Activated CD8-positive, alpha-beta memory T cell treated with anti-CD3 and anti-CD28 coated beads for 36 hours (primary cell): ENCODE data around the gene CEBPZ. TPM values are rescaled to one million over a fixed set of nuclear protein-coding genes. Genes with fewer than 3 reads are reported as not detected.

ENCODE experiments used
- CTCF ChIA-PET: fragments of 350-600 bp; sonication (Branson Sonifier 250); formaldehyde crosslinking; loops from one replicate; lab custom pipeline; 2021; ENCODE audit warnings: antibody characterized with exemption; lab: Charles Lee
- POLR2A ChIA-PET: fragments of 350-600 bp; sonication (Branson Sonifier 250); formaldehyde crosslinking; loops from one replicate; lab custom pipeline; 2021; ENCODE audit warnings: antibody characterized with exemption; lab: Charles Lee
- total RNA-seq, 2 experiments: library from RNA; stranded (reverse); gene quantifications; one replicate each; pipeline ENCODE4 v1.2.3, GENCODE V29; 2021

Gene CEBPZ
- total RNA-seq, 2 experiments from 2014 or later, result 103 to 105 TPM

GRCh38 chr2:37191253-37191652, 40.1 kb downstream of the CEBPZ start:
- CTCF ChIA-PET, result interaction anchor here (1.4 kb wide), 1 partner anchor 13 kb away, joined by 3 read pairs; no protein-coding TSS in a partner anchor
- POLR2A ChIA-PET, result interaction anchor here (0.7 kb wide), 1 partner anchor 89 kb away, joined by 7 read pairs; no protein-coding TSS in a partner anchor

GRCh38 chr2:37190290-37190689, 41.1 kb downstream of the CEBPZ start:
- ChIA-PET POLR2A (no interaction called here), CTCF (interaction anchor here (1.4 kb wide), 1 partner anchor 12 kb away, joined by 3 read pairs; no protein-coding TSS in a partner anchor)

GRCh38 chr2:37189452-37190153, 41.8 kb downstream of the CEBPZ start:
- ChIA-PET POLR2A (no interaction called here), CTCF (no interaction called here)

- ChIA-PET POLR2A (no interaction called here), CTCF (no interaction called here)
These were observed 42.8 kb downstream of the CEBPZ start, which contains the start of gene SULT6B1 for GRCh38 chr2:37188570-37188969. SULT6B1 (minus strand) TSS chr2:37188670; CDS start chr2:37188640, 30 bp downstream.

- CTCF ChIA-PET, result interaction anchor here (1.8 kb wide), 1 partner anchor 14 kb away, joined by 3 read pairs; no protein-coding TSS in a partner anchor
These were observed 49.4 kb downstream of the CEBPZ start for GRCh38 chr2:37181726-37182684.

GRCh38 chr2:37180640-37181039, 50.8 kb downstream of the CEBPZ start:
- POLR2A ChIA-PET, result no interaction called here
- CTCF ChIA-PET, result interaction anchor here (1.8 kb wide), 1 partner anchor 13 kb away, joined by 3 read pairs; no protein-coding TSS in a partner anchor

More at GRCh38 chr2:37181726-37182684, 49.4 kb downstream of the CEBPZ start:
- POLR2A ChIA-PET, result no interaction called here

- CTCF ChIA-PET, result interaction anchor here (1.2 to 1.8 kb wide), 2 partner anchors 11 to 12 kb away, joined by 3 read pairs; no protein-coding TSS in a partner anchor
- POLR2A ChIA-PET, result no interaction called here
These were observed 51.3 kb downstream of the CEBPZ start for GRCh38 chr2:37180006-37180639.

- CTCF ChIA-PET, result interaction anchor here (0.7 kb wide), 1 partner anchor 521 kb away, joined by 6 read pairs; no protein-coding TSS in a partner anchor
- POLR2A ChIA-PET, result no interaction called here
These were observed 57.7 kb downstream of the CEBPZ start for GRCh38 chr2:37173741-37174140.

GRCh38 chr2:37171624-37171950, 59.8 kb downstream of the CEBPZ start:
- ChIA-PET POLR2A (no interaction called here), CTCF (no interaction called here)

DNA sequence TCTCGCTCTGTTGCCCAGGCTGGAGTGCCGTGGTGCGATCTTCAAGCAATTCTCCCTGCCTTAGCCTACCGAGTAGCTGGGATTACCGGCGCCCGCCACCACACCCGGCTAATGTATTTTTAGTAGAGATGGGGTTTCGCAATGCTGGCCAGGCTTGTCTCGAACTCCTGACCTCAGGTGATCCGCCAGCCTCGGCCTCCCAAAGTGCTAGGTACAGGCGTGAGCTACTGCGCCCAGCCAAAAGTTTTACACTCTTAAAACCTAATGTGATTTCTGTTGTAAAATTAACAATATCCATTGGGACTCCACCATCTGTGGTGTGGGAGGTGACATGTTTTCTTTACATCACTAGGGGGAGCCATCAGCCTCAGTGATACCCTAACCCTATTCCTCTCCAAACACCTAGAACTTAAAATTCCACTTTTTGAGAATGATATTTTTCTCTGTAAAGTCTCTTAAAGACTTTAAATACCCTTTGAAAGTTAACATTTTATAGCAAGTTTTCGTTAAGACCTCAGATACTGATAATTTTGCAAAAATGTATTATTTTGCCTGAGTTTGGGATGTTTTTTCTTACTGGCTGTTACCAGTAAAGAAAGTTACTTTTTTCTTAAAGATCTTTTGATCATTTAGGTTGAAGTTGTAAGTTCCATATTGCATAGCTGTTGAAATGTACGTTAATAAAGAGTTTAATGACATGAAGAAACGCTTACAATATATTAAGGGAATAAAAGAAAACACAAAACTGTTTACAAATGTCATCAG, 63.0 kb downstream of the CEBPZ start:
- ChIA-PET CTCF (interaction anchor here (0.7 to 1.8 kb wide), 6 partner anchors 9 to 31 kb away, joined by 3 to 8 read pairs (median 4); partner anchors contain the start of gene EIF2AK2), POLR2A (no interaction called here)

DNA sequence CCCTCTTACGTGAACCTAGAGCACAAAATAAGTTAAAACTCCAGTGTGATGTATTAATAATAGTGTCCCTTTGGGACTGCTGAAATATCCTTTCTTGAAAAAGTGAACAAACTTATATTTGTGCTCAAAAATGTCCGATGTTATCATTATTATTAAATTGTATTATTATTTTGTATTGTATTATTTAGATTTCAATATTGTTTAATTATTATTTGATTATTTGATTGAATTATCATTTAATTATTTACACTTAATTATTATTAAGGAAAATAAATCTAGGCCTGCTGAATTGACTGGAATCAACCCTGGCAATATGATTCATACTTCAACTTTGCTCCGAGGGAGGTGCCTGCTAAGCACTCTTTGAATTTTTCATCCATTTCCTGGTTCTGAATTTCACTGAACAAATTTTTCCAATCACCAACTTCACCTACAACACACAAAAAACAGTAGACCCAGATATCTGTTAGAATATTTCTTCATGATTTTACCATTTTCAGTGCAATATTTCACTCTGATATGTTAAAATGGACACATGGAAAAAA, 63.7 kb downstream of the CEBPZ start:
- ChIA-PET CTCF (interaction anchor here (0.7 to 1.8 kb wide), 4 partner anchors 8 to 32 kb away, joined by 3 to 8 read pairs (median 4); partner anchors contain the start of gene EIF2AK2), POLR2A (no interaction called here)

DNA sequence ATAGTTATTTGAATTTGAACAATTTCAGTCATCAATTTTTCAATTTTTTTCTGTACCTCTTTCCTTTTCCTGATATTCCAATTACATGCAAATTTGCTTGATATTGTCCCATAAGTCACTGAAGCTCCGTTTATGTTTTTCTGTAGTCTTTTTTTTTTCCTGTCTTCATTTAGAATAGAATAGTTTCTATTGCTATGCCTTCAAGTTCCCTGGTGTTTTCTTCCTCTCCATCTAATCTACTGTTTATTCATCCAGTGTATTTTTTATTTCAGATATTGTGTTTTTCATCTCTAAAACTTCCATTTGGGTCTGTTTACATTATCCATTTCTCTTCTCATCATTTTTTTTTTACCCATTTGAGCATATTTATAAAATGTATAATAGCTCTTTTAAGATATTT, 66.6 kb downstream of the CEBPZ start:
- ChIA-PET CTCF (interaction anchor here (0.6 kb wide), 1 partner anchor 160 kb away, joined by 3 read pairs; the partner anchor contains the start of gene PRKD3), POLR2A (no interaction called here)

- POLR2A ChIA-PET, result interaction anchor here (1.8 kb wide), 1 partner anchor 75 kb away, joined by 5 read pairs; the partner anchor contains the start of genes CEBPZ and NDUFAF7
- CTCF ChIA-PET, result interaction anchor here (2.1 kb wide), 1 partner anchor 11 kb away, joined by 8 read pairs; no protein-coding TSS in a partner anchor
These were observed 74.3 kb downstream of the CEBPZ start, which contains the start of gene EIF2AK2 for GRCh38 chr2:37156857-37157714. EIF2AK2 (minus strand) TSS chr2:37156980; CDS start chr2:37147806, 9,174 bp downstream.

DNA sequence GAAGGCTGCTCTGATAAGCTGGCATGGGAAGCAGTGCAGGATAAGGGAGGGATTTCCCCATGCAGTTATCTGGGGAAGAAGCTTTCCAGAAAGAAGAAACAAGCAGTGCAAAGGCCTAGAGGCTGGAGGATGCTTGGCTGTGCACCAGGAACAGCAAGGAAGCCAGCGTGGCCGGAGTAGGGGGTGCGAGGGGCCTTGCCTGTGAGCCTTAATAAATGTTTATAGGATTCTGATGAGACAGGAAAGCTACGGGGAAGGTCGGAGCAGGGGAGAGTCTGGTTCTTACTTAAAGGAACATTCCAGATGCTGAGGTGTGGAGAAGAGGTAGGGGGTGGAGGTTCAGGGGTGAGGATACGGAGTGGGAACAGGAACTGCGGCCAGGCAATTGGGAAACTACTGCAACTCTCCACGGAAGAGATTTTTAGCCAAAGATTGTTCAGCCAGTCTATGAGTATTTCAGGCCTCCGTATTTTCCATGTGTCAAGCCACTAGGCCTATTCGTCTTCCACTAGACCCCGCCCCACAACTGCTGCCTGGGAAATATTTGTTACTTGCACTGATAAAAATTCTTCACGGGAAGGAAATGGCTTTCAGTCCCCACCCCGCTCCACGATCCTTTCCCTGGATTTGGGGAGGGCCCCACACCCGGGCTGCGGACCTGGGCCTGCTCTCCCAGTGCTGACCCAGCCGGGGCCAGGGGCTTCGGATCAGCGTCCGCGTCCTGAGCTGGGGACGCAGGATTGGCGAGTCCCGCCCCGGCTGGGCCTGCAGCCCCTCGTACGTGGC, 75.1 kb downstream of the CEBPZ start:
- ChIA-PET POLR2A (interaction anchor here (0.6 to 1.8 kb wide), 2 partner anchors 76 to 85 kb away, joined by 3 to 5 read pairs; partner anchors contain the start of genes CEBPZ and NDUFAF7), CTCF (interaction anchor here (2.1 kb wide), 1 partner anchor 12 kb away, joined by 8 read pairs; no protein-coding TSS in a partner anchor)

- ChIA-PET CTCF (no interaction called here), POLR2A (interaction anchor here (0.6 kb wide), 1 partner anchor 205 kb away, joined by 3 read pairs; no protein-coding TSS in a partner anchor)
These were observed 76.6 kb downstream of the CEBPZ start for GRCh38 chr2:37154785-37155184.

- CTCF ChIA-PET, result no interaction called here
These were observed 78.2 kb downstream of the CEBPZ start for GRCh38 chr2:37153224-37153623.

More at GRCh38 chr2:37153224-37153623, 78.2 kb downstream of the CEBPZ start:
- POLR2A ChIA-PET, result interaction anchor here (0.7 kb wide), 1 partner anchor 40 kb away, joined by 10 read pairs; no protein-coding TSS in a partner anchor
